GM21737 (cell line): Measurements from ENCODE around the gene ETV5.

Experiments
- ATAC-seq: cut with Tn5 transposase; IDR thresholded peaks from one replicate; pipeline ENCODE4 v1.9.1; 2021; ENCODE audit warnings: mild to moderate bottlenecking, moderate library complexity; ENCODE audit not compliant: unreplicated experiment

ETV5 gene

DNA sequence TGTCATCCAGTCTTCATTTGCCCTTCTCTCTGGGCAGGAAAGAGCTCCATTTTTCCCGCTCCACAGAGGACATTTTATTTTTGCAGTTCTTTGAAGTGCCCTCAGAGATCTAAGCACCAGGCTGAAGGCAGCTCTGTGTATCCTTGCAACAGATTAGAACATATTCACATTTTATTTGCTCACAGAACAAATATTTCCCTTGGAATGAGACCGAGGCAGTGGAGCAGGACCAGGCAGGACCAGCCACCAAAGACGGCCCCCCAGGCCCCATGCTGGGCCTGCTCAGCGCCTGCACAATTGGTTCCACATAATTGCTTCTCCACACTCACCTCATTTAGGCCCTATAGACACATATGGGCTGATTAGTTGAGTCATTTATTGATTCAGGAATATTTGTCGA, 15.7 kb upstream of the ETV5 start:
- ATAC-seq = no peak

DNA sequence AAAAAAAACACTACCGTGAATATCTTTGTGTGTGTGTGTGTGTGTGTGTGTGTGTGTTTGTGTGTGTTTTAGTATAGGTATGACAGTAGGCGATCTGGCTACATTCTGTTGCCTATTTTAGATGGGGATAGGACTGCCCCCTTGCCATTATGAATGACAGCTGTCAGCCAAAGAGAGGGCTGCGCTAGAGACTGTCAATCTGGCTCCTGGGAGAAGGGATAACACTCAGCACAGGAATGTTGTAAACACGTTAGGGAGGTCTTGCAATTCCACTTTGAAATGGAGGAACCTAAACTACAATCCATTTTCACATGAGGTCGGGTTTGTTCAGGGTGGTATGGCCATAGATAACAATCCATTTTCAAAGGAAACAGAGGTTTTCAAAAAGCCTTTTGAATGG, 14.1 kb upstream of the ETV5 start:
- ATAC-seq = no peak

DNA sequence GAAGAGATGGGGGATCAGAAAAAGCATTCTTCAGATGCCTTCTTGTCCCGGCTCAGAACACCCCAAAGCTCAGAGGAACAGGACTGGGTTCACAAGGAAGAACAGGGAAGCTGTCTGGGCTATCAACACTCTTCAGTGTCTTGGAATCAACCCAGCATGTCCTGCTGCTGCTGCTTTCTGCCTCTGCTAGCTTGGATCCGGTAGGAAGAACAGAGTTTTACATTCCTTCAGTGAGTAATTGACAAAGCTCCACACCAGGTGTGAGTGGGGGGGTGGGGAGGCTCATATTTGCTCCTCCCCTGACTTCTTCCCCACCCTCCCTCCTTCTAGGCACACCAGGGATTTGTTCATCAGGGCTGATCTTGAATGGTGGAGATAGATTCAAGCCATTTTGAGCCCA, 13.1 kb upstream of the ETV5 start:
- ATAC-seq = no peak

DNA sequence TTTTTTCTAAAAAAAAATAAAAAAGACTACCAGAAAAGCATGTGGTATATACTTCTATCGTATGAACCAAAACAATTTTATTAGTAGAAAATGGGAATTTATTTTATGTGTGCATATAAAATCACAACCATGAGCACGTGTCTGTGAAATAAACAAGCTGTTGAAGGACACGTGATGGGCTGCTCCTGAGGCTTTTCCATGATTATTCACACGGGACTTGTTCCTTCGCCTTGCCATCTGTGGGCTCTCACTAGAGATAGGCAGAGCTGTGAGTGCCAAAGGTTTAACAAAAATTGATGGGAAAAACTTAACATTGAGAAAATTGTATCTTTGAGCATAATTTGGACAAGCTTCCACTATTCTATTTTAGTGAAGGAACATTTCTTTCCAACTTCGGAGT, 12.4 kb upstream of the ETV5 start:
- no peak for ATAC-seq

DNA sequence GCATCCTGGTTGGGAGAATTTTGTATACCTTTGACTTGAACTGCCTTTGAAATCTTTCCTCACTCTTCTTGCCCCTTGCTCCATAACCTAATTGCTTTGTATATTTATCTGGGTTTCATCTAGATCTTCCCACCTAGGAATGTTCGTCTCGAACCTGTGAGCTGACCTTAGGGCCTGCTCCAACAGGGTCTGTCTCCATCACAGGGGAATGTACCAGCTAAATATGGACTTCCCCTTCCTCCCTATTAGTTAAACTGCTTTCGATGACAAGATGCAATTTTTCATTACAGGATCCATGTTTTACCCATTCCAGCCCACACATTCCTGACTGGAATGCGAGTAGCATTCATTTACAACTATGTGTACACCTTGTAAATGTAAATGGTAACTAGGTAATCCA, 10.6 kb upstream of the ETV5 start:
- ATAC-seq = no peak

DNA sequence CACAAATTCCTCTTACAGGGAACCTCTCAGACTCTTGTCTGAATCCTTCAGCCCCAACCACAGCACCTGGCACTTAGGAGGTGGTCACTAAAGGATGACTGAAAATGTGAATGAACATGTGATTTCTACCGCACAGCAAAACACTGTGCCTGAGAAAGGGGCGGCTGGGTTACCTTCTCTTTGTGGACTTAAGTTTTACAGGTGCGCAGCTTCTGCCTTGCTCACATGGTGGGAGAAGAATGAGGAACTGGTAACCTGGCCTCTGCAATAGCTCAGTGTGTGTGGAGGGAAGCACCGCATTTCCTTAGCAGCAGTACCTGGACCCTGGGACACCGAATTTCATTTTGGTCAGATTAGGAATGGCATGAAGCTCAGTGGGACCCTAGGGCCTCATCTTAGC, 9.8 kb upstream of the ETV5 start:
- no peak for ATAC-seq

DNA sequence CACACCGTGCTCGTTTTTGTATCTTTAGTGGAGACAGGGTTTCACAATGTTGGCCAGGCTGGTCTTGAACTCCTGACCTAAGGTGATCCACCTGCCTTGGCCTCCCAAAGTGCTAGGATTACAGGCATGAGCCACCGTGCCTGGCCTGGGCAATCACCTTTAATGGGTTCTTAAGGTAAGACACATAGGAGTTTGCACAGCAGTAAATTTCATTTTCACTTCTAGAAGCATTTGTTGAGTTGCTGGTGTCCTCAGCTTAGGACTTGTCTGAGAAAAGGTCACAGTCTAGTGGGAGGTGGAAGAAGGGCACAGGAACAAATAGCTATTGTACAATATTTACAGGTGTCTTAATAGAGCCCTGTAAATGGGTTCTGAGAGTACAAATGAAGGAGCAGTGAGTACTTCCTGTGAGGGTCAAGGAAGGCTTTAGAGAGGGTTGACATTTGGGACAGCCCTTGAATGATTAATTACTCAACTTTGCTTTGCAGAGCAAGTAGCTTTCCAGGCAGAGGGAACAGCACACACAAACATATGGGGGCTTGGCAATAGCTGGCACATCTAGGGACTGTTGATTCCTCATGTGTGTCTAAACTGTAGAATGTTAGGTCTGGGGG, 8.7 kb upstream of the ETV5 start:
- ATAC-seq = no peak

DNA sequence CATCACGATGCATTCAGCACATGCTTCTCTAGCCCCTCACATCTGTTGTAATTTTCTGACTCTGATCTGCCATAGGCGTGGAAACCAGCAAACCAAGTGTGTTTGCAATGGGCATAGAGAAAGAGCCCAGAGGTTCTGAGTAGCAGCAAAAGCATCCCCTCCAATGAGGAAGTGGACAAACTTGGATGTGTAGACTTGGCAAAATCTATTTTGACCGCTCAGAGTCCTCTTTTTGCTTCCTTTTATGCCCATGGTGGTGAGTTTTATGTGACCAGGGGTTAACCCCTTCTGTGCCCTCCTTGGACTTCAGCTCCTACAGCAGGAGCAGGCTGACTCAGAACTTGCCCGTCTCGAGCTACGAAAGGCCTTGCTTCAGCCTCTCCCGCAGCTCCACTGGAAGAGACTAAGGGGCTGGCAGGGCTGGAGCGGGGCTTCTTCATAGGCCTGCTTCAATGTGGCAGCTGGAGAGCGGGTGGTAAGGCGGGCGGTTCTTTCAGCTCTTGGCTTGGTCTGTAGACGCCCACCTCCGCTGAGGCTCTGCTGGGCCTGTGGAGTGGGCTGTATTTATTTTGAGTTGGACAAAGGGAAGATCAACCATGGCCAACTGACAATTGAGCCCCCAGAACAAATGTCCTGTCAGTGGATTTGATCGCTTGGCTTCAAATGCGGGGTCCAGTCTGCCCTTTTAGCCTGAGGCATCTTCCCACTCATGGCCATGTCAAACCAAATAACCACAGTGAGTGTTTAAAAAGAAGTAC, 6.5 kb upstream of the ETV5 start:
- no peak for ATAC-seq

DNA sequence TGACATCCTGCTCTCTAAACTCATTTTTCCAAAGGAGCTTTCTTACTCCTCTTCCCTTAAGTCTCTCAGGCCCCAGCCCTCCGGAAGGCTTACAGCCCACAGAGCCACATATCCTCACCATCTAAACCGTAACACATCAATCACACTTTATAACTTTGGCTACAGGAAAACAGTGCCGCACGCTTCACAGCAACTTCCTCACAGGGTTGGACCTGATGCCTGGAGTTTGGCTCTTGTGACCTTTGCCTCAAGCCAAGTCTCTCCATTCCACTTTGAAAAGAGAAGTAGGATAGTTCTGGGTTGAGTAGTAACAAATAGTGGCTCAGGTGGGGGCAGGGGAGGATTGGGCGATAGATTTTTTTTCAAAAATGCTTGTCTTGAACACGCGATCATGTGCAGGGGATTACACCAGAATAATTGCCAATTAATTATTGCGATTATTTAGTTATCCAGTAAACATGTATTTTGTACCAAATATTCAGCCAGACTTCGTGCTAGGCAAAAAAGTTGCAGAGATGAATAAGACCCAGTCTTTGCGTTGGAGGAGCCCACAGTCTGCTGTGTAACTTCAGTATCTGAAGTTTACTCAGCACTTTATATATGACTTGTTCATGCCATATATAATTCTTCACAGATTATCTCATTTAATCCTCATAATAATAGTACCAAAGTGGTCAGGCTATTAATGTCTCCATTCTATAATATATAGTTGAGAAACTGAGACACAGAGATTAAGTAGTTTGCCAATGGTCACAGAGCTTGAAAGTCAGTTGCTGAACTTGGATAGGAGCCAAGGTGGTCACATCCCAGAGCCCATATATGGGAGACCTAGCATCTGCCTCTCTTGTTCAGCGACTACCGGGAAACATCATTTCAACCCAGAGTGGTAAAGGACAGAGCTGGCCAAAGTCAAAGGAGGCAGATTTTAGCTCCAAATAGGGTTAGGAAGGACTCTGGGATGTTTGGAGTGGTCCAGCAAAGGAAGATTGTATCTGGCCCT, 2.4 kb upstream of the ETV5 start:
- ATAC-seq = no peak

DNA sequence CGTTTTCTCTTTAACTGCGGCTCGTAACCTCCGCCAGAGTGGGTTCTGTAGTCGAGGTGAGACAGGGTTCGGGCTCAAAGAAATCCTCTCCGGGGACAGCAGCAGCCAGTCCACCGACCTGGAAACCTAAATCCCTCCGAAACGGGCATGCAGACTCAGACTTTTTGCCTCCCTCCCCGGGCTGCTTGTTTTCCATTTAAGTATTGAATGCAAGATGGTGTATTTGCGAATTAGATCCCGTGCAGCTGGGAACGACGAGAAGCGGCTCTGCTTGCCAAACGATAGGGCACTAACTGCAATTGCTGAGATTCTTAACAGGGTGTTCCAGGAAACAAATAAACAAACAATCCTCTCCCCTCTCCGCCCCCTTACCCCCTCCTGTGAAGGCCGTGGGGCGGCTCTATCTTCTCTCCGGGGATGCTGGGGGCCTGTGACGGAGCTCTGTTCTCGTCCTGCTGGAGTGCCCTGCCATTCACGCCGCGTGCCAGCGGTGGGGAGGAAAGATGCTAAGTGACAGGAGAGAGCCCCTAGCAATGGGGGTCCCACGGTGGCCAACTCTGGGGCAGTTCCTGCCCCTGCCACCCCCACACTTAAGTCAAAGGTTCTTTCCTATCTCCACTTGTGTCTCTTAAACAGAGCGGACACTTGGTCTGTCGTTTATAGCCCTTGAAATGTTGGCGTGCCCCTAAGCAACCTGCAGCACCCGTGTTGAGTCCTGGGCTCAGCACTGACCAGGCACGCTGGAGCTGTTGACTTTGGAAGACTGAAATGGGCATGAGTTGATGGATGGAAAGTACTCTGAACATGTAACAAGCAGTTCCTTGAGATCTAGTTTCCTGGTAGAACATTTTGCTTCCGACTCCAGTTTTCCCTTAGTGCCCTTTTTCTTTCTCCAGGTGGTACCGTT, 1.3 kb upstream of the ETV5 start:
- no peak for ATAC-seq

DNA sequence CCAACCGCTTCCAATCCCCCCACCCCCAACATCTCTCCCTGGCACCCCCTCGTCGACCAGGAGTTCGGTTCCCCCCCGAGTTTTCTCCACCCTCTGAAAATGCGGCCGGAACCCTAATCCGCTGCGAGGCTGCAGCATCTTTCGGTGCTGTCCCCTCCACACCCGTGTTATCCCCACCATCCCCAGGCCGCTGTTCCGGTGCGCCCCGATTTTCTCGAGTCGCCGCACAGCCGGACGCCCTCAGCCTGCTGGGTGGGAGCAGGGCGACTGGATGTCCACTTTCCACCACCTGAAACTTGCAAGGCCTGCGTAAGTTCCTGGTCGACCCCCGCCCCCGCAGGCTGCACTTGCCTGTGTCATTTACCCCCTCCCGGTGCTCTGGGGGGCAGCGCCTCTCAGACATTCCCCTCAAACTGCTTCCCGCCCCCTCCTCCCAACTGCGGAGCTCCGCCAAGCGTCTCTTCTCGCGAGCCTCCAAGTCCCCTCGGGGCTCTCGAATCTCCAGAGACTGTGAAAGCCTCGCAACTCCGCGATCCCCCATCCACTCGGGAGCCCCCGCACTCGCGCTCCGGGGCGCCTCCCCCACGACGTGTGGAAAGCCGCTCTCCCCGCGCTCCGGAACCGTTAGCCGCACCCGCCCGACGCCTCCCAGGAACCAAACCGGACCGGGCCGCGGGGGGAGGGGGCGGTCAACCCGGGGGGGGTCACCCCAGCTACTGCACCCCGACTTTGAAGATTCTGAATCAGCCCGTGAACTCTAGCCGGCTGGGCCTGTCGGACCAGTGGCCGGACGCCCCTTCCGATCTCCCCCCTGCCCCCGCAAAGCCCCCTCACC, 566 bp downstream of the ETV5 start:
- ATAC-seq = no peak

DNA sequence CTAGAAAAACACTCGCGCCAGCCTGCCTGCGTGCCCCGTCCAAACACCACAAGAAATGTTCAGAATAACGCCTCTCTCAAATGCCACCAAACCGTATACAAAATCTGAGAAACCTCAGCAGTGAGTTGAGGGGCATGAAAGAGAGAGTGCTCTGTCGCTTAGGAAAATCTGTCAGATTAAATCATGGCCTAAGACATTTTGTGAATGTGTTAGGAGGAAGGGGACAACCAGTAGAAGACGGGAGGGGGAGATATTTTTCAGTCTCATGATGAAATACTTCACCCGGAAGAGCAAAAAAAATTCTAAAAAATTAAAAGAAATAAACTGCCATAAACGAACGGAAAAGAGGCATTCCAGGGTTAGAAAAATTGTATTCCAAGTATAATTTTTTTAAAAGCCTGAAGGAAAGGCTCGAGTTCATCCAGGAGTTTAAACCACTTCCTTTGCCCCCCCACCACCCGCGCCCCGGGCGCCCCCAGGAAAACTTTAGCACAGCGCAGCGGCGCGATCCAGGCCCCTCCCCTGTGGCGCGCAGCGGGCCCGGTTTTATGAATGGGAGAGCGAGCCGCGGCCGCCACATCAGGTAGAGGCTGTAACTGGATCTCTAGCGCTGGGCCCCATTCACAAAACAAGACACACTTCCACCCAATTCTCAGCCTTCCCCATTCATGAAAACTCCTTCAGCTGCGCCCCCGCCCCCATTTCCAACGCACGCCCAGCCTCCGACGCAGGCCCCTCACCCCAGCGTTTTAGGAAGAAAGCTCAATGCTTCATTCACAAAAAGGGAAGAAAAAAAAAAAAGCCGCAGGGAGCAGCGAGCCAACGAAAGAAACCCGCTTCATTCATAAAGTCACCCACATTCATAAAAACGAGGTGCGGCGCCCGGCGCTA, 1.4 kb downstream of the ETV5 start:
- no peak for ATAC-seq

DNA sequence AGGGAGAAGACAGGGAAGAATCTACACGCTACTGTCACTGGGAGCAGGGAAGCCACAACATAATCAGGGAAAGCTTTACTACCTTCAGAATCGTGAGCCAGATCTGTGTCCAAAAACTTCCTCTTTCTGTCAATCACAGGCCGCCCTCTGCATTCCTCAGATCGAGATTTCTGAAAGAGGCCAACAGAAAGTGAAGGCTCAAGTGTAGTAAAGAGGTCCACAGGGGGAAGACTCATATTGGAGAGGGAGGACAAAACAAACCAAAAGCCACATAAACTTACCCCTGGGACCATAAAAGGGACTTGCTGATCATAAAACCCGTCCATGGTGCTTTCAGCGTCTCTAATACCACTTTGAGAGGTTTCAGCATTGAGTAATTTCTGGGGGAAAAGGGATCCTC, 3.3 kb downstream of the ETV5 start:
- ATAC-seq = no peak

DNA sequence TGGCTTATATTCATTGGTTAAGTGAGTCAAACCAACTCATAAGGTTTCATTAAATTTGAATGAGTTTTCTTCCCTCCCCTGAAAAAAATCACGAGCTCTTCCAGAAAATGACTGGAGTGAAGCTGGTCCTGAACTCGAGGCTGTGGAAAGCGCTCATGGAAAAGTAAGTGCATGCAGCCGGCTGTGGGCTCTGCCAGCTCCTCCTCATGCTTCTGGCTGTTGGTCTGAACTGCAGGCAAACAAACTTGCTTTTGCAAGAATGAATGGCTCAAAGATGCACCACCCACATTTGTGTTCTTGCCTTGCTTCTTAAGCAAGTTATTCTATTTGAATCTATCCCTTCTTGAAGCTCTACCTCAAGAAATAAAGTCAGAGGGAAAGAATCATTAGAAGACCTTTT, 6.2 kb downstream of the ETV5 start:
- ATAC-seq = no peak

DNA sequence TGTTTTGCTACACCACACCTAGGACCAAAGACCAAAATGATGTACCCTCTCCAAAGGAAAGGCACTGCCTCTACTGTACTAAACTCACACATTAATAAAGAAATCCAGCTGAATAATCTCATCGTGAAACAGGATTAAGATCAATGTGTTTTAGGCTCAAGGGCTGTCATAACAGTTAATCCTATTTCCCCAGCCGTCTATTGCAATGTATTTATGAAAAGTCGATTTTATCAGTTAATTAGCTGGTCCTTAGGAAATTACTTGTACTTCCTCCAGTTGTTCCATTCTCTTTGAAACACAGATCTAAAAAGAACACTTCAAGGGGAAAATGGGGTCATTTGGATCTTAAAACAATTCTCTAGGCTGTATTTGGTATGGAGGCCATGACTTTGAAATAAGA, 8.5 kb downstream of the ETV5 start:
- ATAC-seq = no peak

DNA sequence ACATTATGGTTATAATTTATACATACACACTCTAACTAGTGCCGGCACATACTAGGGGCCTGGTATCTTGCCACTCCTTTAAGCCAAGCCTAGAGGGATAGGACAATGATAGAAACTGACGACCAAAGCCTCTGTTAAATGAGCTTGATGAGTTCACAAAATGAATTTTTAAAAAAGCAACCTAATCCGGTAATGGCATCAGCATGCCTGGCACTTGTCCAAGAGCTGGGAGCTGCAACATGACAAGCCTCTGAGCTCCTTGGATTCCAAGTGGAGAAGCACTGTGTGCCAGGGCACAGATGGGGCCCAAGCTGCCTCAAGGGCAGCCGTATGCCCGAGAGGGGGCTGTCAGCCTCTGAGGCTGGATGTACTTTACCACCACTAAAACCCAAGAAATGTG, 9.7 kb downstream of the ETV5 start:
- no peak for ATAC-seq

DNA sequence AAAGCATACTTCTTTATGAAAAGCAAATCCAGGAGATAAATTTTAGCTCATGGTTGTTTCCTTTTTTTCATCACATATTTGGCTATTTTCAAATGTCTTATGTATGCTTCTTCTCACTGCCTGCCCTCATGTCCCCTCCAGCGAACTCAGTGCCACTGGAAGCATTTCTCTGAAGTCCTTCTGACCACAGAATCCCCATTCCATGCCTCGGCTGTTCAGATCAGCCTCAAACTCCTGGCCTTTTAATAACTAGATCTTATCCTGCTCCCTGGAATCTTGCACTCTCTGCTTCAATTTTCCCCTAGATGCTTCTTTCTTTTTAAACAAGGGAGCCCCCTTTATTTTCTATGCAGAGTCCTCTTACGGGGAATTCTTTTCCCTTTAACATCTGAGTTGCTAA, 10.1 kb downstream of the ETV5 start:
- no peak for ATAC-seq

DNA sequence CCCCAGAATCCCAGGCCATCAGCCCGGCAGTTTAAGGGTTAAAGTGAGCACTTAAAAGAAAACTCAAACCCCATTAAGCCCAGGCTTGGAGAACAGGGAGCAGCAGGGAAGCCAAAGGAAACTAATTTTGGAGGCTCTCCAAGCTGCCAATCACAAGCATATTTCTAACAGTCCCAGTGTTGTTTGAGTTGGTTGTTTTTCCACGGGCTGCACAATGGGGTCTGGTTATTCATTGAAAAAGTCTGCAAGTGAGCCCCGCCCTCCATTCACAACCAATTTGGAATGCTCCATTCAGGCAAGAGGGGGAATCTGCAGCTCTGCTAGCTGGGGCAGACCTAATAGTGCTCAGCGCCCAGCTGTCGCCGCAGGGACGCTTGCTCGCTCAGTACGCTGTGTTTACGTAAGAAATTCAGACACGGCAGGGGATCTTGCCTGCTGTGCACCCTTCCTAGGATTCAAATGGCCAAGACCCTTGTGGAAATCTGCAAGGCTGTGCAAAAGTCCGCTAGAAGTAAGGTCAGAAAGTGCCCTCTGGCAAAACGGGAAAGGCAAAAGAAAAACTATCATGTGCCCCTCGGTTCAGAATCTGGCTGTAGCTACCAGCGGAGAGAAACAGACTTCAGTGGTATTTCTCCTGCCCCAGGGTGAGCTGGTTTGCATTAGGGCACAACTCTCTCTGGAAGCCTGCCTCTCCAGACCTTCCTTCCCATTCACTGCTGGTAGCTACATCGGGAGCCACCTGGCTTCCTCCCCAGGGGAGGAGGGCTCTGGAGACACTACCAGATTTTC, 11.0 kb downstream of the ETV5 start:
- no peak for ATAC-seq
